K562 (cell line): ENCODE measurements around the gene ZNF407. TPM values are rescaled to one million over a fixed set of nuclear protein-coding genes. Genes with fewer than 3 reads are reported as not detected.

Experiments used
- ATAC-seq: fragments of 200-7000 bp; cut with Tn5 transposase; 3 replicates; pipeline ENCODE4 v1.9.1; 2020; ENCODE audit warnings: moderate library complexity
- BruUV-seq: library from RNA; stranded (reverse); fragments of 400-500 nt; replicated peaks from 2 replicates; lab custom pipeline; 2021; lab: Mats Ljungman, UMichigan
- CTCF ChIA-PET: fragments of 300-600 bp; formaldehyde crosslinking; extraction: SDS; loops from one replicate; lab custom pipeline; 2021; ENCODE audit warnings: low intra/inter-chr PET ratio; lab: Yijun Ruan, JAX
- POLR2A ChIA-PET: fragments of 300-600, 350-650 bp; sonication (Branson Sonifier 250); formaldehyde crosslinking; extraction: SDS; loops from one replicate; lab custom pipeline; 2021; ENCODE audit warnings: antibody characterized with exemption, inconsistent platforms; lab: Yijun Ruan, JAX
- DNase-seq, 4 experiments: peaks; one replicate each; pipeline versions ENCODE4 v3.0.0 to v3.0.0-alpha.2; 2011 to 2018; ENCODE audit warnings: low spot score in 3 of 4, mixed read lengths in 3 of 4; ENCODE audit errors: extremely low read depth in 1 of 4
- FAIRE-seq: peaks from 2 replicates; lab custom pipeline; 2011; peaks lifted over from hg19 to GRCh38; lab: Jason Lieb, UNC
- H2AFZ ChIP-seq: 2 replicates; pipeline ENCODE4 v1.6.0; 2011; ENCODE audit warnings: low read depth, low read length, control low read depth, inconsistent platforms
- H3K27ac ChIP-seq: fragments of 200-600 bp; 3 replicates; pipeline ENCODE4 v1.8.0; 2011; ENCODE audit warnings: low read depth, mild to moderate bottlenecking, control low read depth, inconsistent platforms, low read length, moderate library complexity, mixed read lengths; ENCODE audit errors: extremely low read depth
- H3K27me3 ChIP-seq, 2 experiments: fragments of 300-600 bp in 1 of 2; 2 replicates in 1 of 2; 3 replicates in 1 of 2; pipeline versions ENCODE4 v1.6.0 to v1.8.0; 2011; ENCODE audit warnings: inconsistent platforms in 2 of 2, low read length in 2 of 2, mild to moderate bottlenecking in 1 of 2, mixed read lengths in 1 of 2, moderate library complexity in 1 of 2; ENCODE audit not compliant: control insufficient read depth in 2 of 2, insufficient read depth in 2 of 2
- H3K36me3 ChIP-seq: fragments of 300-600 bp; 3 replicates; pipeline ENCODE4 v1.8.0; 2011; ENCODE audit warnings: mild to moderate bottlenecking, low read length, inconsistent platforms; ENCODE audit not compliant: control insufficient read depth, insufficient read depth
- H3K4me1 ChIP-seq, 2 experiments: fragments of 200-600 bp in 1 of 2; replicated peaks in 1 of 2; 2 replicates in 1 of 2; 3 replicates in 1 of 2; pipeline versions ENCODE4 v1.5.1 to v1.8.0; 2011; ENCODE audit warnings: inconsistent platforms in 2 of 2, low read length in 2 of 2, mild to moderate bottlenecking in 1 of 2, mixed read lengths in 1 of 2, moderate library complexity in 1 of 2; ENCODE audit not compliant: control insufficient read depth in 2 of 2, insufficient read depth in 2 of 2
- H3K4me2 ChIP-seq: 2 replicates; pipeline ENCODE4 v1.6.1; 2011; ENCODE audit warnings: low read length, control low read depth, inconsistent platforms, mixed read lengths; ENCODE audit not compliant: insufficient read depth
- H3K4me3 ChIP-seq: fragments of 200-600 bp; sonication (generic), shearing (Covaris generic); 2 replicates; pipeline ENCODE4 v1.5.1; 2016; ENCODE audit warnings: control low read depth, inconsistent platforms
- H3K79me2 ChIP-seq: fragments of 200-600 bp; 3 replicates; pipeline ENCODE4 v1.8.0; 2011; ENCODE audit warnings: low read length, inconsistent platforms; ENCODE audit not compliant: control insufficient read depth, insufficient read depth
- H3K9ac ChIP-seq, 2 experiments: 2 replicates each; pipeline versions ENCODE4 v1.6.0 to v1.6.1; 2011; ENCODE audit warnings: low read depth in 2 of 2, low read length in 2 of 2, control low read depth in 1 of 2, inconsistent platforms in 1 of 2, mild to moderate bottlenecking in 1 of 2, mixed read lengths in 1 of 2; ENCODE audit not compliant: insufficient read depth in 1 of 2
- H3K9me1 ChIP-seq: one replicate; pipeline ENCODE4 v1.6.0; 2011; ENCODE audit warnings: inconsistent platforms, mild to moderate bottlenecking, low read length, moderate library complexity; ENCODE audit not compliant: control insufficient read depth, insufficient read depth
- H3K9me3 ChIP-seq: replicated peaks from 2 replicates; pipeline ENCODE4 v1.5.1; 2011; ENCODE audit warnings: low read depth, low read length, inconsistent platforms; ENCODE audit not compliant: control insufficient read depth, insufficient read depth
- H4K20me1 ChIP-seq: replicated peaks from 2 replicates; pipeline ENCODE4 v1.6.1; 2011; ENCODE audit warnings: low read length, inconsistent platforms, mixed read lengths; ENCODE audit not compliant: control insufficient read depth, insufficient read depth
- CBX8 ChIP-seq: fragments of 200-600 bp; sonication (generic); IDR thresholded peaks from 2 replicates; pipeline ENCODE4 v1.6.1; 2012; ENCODE audit warnings: borderline replicate concordance, mixed run types, low read depth, mild to moderate bottlenecking, moderate library complexity, mixed read lengths, low read length, control low read depth, inconsistent platforms; ENCODE audit not compliant: poor library complexity, severe bottlenecking; ENCODE audit errors: extremely low read depth
- DEAF1 ChIP-seq: fragments of 450-650 bp; formaldehyde crosslinking; IDR thresholded peaks from 2 replicates; pipeline ENCODE4 v1.4.0; 2020; ENCODE audit warnings: mild to moderate bottlenecking, moderate library complexity
- ELF2 ChIP-seq: fragments of 250-450 bp; sonication (Bioruptor Pico); IDR thresholded peaks from 2 replicates; pipeline ENCODE4 v1.5.0; 2021; ENCODE audit warnings: mild to moderate bottlenecking
- PCBP2 ChIP-seq: fragments of 200-400 bp; formaldehyde crosslinking; IDR thresholded peaks from 2 replicates; pipeline ENCODE4 v1.6.1; 2018; ENCODE audit warnings: low read length, low read depth, mild to moderate bottlenecking, moderate library complexity; ENCODE audit not compliant: poor library complexity, severe bottlenecking
- PRDM10 ChIP-seq: fragments of 450-650 bp; IDR thresholded peaks from 2 replicates; pipeline ENCODE4 v1.6.1; 2018; ENCODE audit not compliant: partially characterized antibody
- THRAP3 ChIP-seq: fragments of 450-650 bp; IDR thresholded peaks from 2 replicates; pipeline ENCODE4 v1.6.1; 2016; ENCODE audit warnings: mild to moderate bottlenecking, inconsistent platforms, borderline replicate concordance
- ZNF518B ChIP-seq: fragments of 250-450 bp; sonication (Bioruptor Pico); IDR thresholded peaks from 2 replicates; pipeline ENCODE4 v1.5.0; 2021; ENCODE audit warnings: mild to moderate bottlenecking, moderate library complexity
- WGBS: fragments of 100-300 bp; shearing (Covaris generic); methylation state at CpG from one replicate; pipeline ENCODE4 v1.1.6; 2016; ENCODE audit warnings: low coverage, mixed read lengths; ENCODE audit not compliant: insufficient coverage; ENCODE audit errors: missing lambda C conversion rate; 5-methylcytosine and 5-hydroxymethylcytosine counted together
- in situ Hi-C: fragments of 300-500 bp; cut with MboI; formaldehyde crosslinking; loops from 4 replicates; pipeline ENCODE4 v1.15.0; 2018; ENCODE audit warnings: inconsistent platforms, mixed read lengths
- intact Hi-C: fragments of 100-400 bp; cut with micrococcal nuclease; formaldehyde crosslinking; loops from 2 replicates; pipeline ENCODE4 v1.14.2; 2022
- polyA plus RNA-seq, 8 experiments: library from polyadenylated mRNA; depleted of rRNA in 4 of 8; stranded (reverse) in 5 of 8; unstranded in 3 of 8; fragments of >200 nt; fragmentation: Nextera tagmentation in 2 of 8; fragmentation: Illumina TruSeq in 1 of 8; extraction: Ambion mirVana in 2 of 8; extraction: Trizol in 1 of 8; gene quantifications; 2 replicates each; pipeline versions ENCODE4 v1.2.1 to v1.2.3, GENCODE V29; 2011 to 2014; ENCODE audit warnings: inconsistent platforms in 1 of 8, missing spikeins in 1 of 8
- total RNA-seq, 7 experiments: library from RNA; depleted of rRNA in 6 of 7; stranded (reverse); fragments of >200 nt in 6 of 7; fragmentation: Illumina TruSeq in 2 of 7; extraction: Trizol in 2 of 7; gene quantifications; 2 replicates each; pipeline versions ENCODE4 v1.2.1 to v1.2.3, GENCODE V29; 2011 to 2021; ENCODE audit warnings: low replicate concordance in 1 of 7

The ZNF407 gene
- total and polyA plus RNA-seq, 9 of the 15 experiments (the other 6 are each of a cell fraction or from before 2014, with no cell fraction given), result 0.21 to 5.4 (median 2.3) TPM

- no peak for TF ChIP-seq ELF2 (CRISPR knock-in tag)
- TF ChIP-seq CBX8, result no peak
- no peak for TF ChIP-seq THRAP3
- TF ChIP-seq PCBP2, result no peak
Observed at GRCh38 chr18:75003039-75003438, 405.4 kb downstream of the ZNF407 start (continued).

GRCh38 chr18:75003764-75004690 lies 406.4 kb downstream of the ZNF407 start:
- intact Hi-C loops (no loop called here), in situ Hi-C loops (no loop called here)
- no peak overlapping the region for H3K4me2 ChIP-seq
- no peaks in the 10 kb centered on the region for H3K27me3 ChIP-seq
- no TSS peak for BruUV-seq
- no peaks in the 10 kb centered on the region for H3K4me1 ChIP-seq
- 56% methylated on average over 19 of the region's 23 CpGs for WGBS
- POLR2A ChIA-PET, result no interaction called here
- DNase-seq (no peak), ATAC-seq (no peak), FAIRE-seq (no peak)
- no peak overlapping the region for H2AFZ ChIP-seq
- H3K9me3 ChIP-seq, result no peaks in the 10 kb centered on the region
- CTCF ChIA-PET, result no interaction called here
- H3K4me3 ChIP-seq, result no peak overlapping the region
- no peaks in the 10 kb centered on the region for H3K79me2 ChIP-seq
- H3K9ac ChIP-seq, result no peak overlapping the region
- no peaks in the 10 kb centered on the region for H4K20me1 ChIP-seq
- no peaks in the 10 kb centered on the region for H3K36me3 ChIP-seq
- no peaks in the 10 kb centered on the region for H3K9me1 ChIP-seq
- H3K27ac ChIP-seq, result no peak overlapping the region
- TF ChIP-seq ZNF518B (CRISPR knock-in tag) (no peak), DEAF1 (CRISPR knock-in tag) (no peak), PRDM10 (no peak)
